GM21360 (cell line): ENCODE results near the gene SPRYD4.
A peak's percentile ranks its signal among the peaks of the same experiment; 100 is the strongest.
"Not testable (repeated sequence)": the region's sequence is repeated elsewhere in the genome, so short reads cannot be mapped to it uniquely, and the experiment has no call there.

Source experiments
- ATAC-seq: cut with Tn5 transposase; IDR thresholded peaks from one replicate; pipeline ENCODE4 v1.9.1; 2021; ENCODE audit warnings: mild to moderate bottlenecking, moderate library complexity; ENCODE audit not compliant: unreplicated experiment

Gene SPRYD4

DNA sequence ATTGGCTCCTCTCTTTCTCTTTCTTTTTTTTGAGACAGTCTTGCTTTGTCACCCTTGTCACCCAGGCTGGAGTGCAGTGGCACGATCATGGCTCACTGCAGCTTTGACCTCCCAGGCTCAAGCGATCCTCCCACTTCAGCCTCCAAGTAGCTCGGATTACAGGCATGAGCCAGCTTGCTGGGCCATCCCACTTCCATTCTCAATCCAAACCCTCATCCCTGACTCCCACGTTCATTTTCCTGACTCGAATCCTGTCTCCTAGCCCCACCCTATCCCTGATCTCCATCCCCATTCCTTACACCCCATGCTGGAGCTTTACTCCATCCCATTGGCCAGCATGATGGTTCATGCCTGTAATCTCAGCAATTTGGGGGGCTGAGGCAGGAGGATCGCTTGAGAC is 7.8 kb downstream of the SPRYD4 start:
- ATAC-seq: no peak

GRCh38 chr12:56476972-56477432 is 8.6 kb downstream of the SPRYD4 start:
- no peak for ATAC-seq

DNA sequence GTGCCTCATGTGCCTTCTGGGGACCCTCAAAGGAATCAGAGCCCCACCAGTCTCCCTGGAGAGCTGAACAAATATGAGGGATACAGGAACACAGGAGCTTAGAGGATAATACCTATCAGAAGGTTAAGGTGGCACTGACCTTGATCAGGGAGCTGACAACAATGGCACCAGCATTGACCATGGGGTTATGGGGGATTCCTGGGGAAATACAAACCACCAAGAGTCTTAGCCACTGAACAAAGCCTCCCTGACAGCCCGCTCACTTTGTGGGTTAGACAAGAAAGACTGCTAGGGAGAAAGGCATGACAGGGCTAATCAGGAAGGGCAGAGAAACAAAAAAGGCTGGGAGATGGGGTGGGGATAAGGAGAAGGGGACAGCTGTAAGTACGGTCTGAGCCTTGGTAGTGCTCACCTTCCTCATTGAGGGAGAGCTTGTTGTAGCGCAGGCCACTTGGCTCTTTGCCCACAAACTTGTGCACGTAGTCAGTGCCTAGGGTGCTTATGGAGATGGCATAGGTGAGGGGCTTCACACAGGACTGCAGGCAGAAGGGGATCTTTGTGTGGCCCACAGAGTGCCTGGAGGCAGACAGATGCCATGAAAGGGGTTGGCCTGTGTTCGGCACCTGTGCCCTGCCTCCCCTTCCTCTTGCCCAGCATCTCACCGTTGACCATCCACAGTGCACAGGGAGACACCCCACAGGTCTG is 9.3 kb downstream of the SPRYD4 start:
- no peak for ATAC-seq

DNA sequence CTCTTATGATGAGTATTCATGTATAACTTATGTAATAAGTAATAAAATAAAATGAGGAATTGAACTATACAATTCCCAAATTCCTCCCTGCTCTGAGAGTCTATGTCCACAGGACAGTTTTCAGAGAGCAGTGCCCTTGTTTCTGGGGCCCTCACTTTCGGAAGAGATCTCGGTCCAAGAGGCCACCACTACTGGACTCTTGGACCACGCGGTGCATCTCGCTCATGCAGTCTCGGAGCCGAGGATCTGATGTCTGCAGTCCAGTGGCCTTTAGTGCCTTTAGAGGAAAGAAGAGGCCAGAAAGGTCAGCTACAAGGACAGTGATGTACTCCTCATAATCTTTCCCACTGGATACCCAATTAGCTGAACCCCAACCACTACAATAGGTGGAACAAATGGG is 11.2 kb downstream of the SPRYD4 start:
- no peak for ATAC-seq

- no peak for ATAC-seq
These were observed 16.2 kb downstream of the SPRYD4 start for GRCh38 chr12:56484566-56484965.

GRCh38 chr12:56486694-56487093 is 18.3 kb downstream of the SPRYD4 start:
- no peak for ATAC-seq

GRCh38 chr12:56487448-56488040 is 19.2 kb downstream of the SPRYD4 start:
- ATAC-seq: no peak

- peak; percentile 73 for ATAC-seq
These were observed 19.9 kb downstream of the SPRYD4 start, which contains the start of gene GLS2 for GRCh38 chr12:56488041-56488955. Gene GLS2 (minus strand): TSS chr12:56488161. CDS start chr12:56488118, 43 bp downstream.

GRCh38 chr12:56490360-56490759 is 22.0 kb downstream of the SPRYD4 start:
- ATAC-seq: no peak

DNA sequence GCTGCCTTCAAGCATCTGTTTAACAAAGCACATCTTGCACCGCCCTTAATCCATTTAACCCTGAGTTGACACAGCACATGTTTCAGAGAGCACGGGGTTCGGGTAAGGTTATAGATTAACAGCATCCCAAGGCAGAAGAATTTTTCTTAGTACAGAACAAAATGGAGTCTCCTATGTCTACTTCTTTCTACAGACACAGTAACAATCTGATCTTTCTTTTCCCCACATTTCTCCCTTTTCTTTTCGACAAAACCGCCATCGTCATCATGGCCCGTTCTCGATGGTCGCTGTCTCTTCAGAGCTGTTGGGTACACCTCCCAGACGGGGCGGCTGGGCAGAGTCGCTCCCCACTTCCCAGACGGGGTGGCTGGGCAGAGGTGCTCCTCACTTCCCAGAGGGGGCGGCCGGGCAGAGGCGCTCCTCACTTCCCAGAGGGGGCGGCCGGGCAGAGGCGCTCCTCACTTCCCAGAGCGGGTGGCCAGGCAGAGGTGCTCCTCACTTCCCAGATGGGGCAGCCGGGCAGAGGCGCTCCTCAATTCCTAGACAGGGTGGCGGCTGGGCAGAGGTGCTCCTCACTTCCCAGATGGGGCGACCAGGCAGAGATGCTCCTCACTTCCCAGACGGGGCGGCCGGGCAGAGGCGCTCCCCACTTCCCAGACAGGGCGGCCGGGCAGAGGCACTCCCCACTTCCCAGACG is 25.2 kb downstream of the SPRYD4 start:
- not testable (repeated sequence) for ATAC-seq

- ATAC-seq: not testable (repeated sequence)
These were observed 25.7 kb downstream of the SPRYD4 start for GRCh38 chr12:56494106-56494415.

DNA sequence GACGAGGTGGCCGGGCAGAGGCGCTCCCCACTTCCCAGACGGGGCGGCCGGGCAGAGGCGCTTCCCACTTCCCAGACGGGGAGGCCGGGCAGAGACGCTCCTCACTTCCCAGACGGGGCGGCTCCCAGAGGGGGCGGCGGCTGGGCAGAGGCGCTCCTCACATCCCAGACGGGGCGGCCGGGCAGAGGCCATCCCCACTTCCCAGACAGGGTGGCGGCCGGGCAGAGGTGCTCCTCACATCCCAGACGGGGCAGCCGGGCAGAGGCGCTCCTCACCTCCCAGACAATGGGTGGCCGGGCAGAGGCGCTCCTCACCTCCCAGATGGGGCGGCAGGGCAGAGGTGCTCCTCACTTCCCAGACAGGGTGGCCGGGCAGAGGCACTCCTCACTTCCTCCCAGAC is 26.1 kb downstream of the SPRYD4 start:
- not testable (repeated sequence) for ATAC-seq

GRCh38 chr12:56496704-56497103 is 28.3 kb downstream of the SPRYD4 start:
- not testable (repeated sequence) for ATAC-seq

DNA sequence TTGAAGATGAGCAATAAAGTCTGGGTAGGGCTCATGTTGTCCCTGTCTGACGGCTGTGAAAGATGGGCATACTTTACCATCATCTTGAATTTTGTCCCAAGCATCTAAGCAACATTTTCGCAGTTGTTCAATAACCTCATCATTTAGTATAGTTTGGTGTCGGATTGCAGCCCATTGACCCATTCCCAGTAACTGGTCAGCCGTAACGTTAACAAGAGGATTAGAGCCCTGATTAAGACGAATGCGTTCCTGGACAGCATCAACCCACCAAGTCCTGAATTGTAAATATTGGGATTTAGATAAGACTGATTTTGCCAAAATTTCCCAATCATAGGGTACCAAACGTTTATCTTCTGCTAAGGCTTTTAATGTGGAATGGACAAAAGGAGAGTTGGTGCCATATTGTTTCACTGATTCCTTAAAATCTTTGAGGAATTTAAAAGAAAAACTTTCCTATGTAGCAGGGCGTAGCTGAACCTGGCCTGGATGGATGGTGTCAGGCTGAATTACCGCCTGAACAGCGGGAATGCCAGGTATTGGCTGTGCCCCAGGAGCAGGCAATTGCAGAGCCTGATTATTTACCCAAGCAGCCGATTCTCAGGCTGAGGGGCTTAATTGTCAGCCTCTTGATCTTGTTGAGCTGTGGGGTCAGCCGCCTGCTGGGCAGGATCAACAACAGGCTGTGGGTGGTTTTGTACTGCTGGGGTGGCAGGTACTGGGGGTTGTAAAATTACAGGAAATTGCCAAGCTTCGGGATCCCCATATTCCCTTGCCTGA is 29.9 kb downstream of the SPRYD4 start:
- not testable (repeated sequence) for ATAC-seq

DNA sequence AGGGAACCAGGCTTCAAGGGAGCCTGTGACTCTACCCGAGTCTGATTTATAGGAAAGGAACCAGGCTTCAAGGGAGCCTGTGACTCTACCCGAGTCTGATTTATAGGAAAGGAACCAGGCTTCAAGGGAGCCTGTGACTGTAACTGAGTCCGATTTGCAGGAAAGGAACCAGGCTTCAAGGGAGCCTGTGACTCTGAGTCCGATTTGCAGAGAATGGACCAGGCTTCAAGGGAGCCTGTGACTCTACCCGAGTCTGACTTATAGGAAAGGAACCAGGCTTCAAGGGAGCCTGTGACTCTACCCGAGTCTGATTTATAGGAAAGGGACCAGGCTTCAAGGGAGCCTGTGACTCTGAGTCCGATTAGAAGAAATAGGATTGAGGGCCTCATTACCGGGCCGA is 31.1 kb downstream of the SPRYD4 start:
- not testable (repeated sequence) for ATAC-seq

DNA sequence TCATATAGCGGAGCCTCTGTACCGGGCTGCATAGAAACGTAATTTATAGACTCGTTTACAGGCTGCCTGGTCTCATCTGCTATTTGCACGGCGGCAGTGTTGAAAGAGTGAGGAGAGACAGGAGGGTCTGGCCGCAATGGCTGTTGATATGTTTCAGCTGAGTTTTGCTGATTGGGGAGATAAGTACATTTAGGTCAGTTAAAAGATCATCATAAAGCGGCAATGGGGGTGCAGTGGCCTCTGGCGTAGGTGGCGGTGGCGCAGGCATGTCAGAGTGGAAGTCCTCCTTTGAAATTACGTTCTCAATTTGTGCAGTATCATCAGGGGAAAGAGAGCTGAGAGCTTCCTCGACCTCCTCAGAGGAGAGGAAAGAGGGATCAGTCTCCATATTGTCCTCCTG is 31.5 kb downstream of the SPRYD4 start:
- ATAC-seq: not testable (repeated sequence)

- no peak for ATAC-seq
These were observed 42.4 kb downstream of the SPRYD4 start for GRCh38 chr12:56510786-56511185.

GRCh38 chr12:56514014-56514318 is 45.6 kb downstream of the SPRYD4 start:
- ATAC-seq: not testable (repeated sequence)

DNA sequence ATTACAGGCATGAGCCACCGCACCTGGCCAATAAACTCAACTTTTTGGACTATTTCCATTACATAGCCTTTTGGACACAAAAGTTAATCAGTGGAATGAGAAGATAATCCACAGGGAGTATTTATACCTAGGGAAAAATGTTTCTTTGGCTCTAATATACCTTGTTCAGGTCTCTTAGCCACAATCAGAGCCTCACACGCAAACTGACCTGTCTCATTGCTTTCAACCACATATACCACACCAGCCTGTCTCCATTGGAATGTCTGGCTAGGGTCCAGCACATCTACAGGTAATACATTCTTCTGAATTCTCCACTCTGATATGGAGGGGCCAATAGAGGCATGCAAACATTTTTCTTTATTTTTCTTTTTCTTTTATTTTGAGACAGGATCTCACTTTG is 49.5 kb downstream of the SPRYD4 start:
- no peak for ATAC-seq

DNA sequence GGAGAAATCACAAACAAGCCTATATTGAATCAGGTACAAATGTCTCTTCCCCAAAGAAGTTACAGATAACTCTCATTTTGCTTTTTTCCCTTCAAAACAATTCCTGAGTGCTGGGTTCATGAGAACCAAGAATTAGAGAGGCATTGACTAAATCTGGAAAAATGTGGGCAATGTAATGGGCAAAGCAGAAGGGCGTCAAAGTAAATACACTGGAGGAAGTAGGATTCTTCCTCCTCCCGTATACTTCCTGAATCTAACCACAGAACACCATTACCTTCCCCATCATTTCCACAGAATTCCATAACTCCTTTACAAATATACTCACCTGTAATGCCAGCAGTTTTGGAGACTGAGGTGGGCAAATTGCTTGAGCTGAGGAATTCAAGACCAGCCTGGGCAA is 50.2 kb downstream of the SPRYD4 start:
- ATAC-seq: no peak
